H9 (cell line): ENCODE results near the gene ZCCHC17. TPM values are rescaled to one million over a fixed set of nuclear protein-coding genes. Genes with fewer than 3 reads are reported as not detected.

Experiments
- DNase-seq: peaks from one replicate; pipeline ENCODE4 v3.0.0-alpha.2; 2017
- H2AFZ ChIP-seq: one replicate; pipeline ENCODE4 v1.6.1; 2013; ENCODE audit warnings: mild to moderate bottlenecking, low read length, control low read depth, moderate library complexity
- H2AK5ac ChIP-seq: 2 replicates; pipeline ENCODE4 v1.6.1; 2013; ENCODE audit warnings: low read length, control low read depth, mixed read lengths; ENCODE audit not compliant: insufficient read length
- H2BK120ac ChIP-seq: one replicate; pipeline ENCODE4 v1.6.1; 2013; ENCODE audit warnings: low read depth, mild to moderate bottlenecking, low read length, control low read depth, inconsistent platforms; ENCODE audit not compliant: poor library complexity, severe bottlenecking
- H2BK12ac ChIP-seq: 2 replicates; pipeline ENCODE4 v1.6.1; 2013; ENCODE audit warnings: low read length, control low read depth, mixed read lengths, low read depth; ENCODE audit not compliant: insufficient read length
- H2BK15ac ChIP-seq: 2 replicates; pipeline ENCODE4 v1.6.1; 2013; ENCODE audit warnings: low read depth, low read length, control low read depth
- H2BK20ac ChIP-seq: one replicate; pipeline ENCODE4 v1.6.1; 2013; ENCODE audit warnings: low read depth, mild to moderate bottlenecking, low read length, control low read depth, inconsistent platforms; ENCODE audit not compliant: poor library complexity, severe bottlenecking
- H2BK5ac ChIP-seq: 2 replicates; pipeline ENCODE4 v1.6.1; 2013; ENCODE audit warnings: low read length, control low read depth, mixed read lengths; ENCODE audit not compliant: insufficient read length
- H3K14ac ChIP-seq: 2 replicates; pipeline ENCODE4 v1.6.1; 2013; ENCODE audit warnings: low read length, control low read depth; ENCODE audit not compliant: insufficient read depth
- H3K18ac ChIP-seq: 2 replicates; pipeline ENCODE4 v1.6.1; 2013; ENCODE audit warnings: low read depth, mild to moderate bottlenecking, mixed read lengths, low read length, control low read depth; ENCODE audit not compliant: insufficient read length
- H3K23ac ChIP-seq: 2 replicates; pipeline ENCODE4 v1.6.1; 2013; ENCODE audit warnings: low read length, control low read depth, mixed read lengths, low read depth; ENCODE audit not compliant: insufficient read length
- H3K23me2 ChIP-seq: 2 replicates; pipeline ENCODE4 v1.6.1; 2013; ENCODE audit warnings: low read depth, mild to moderate bottlenecking, mixed read lengths, low read length, control low read depth; ENCODE audit not compliant: insufficient read length, poor library complexity, severe bottlenecking
- H3K27ac ChIP-seq: 2 replicates; pipeline ENCODE4 v1.5.1; 2013; ENCODE audit warnings: low read length, control low read depth, mixed read lengths, low read depth; ENCODE audit not compliant: insufficient read length
- H3K27me3 ChIP-seq: 2 replicates; pipeline ENCODE4 v1.6.1; 2013; ENCODE audit warnings: low read length, control low read depth, inconsistent platforms; ENCODE audit not compliant: insufficient read depth
- H3K4ac ChIP-seq: 2 replicates; pipeline ENCODE4 v1.6.1; 2013; ENCODE audit warnings: low read depth, mild to moderate bottlenecking, control low read depth, inconsistent platforms, low read length, moderate library complexity
- H3K4me1 ChIP-seq: 2 replicates; pipeline ENCODE4 v1.6.1; 2013; ENCODE audit warnings: low read length, control low read depth, inconsistent platforms; ENCODE audit not compliant: insufficient read depth
- H3K4me2 ChIP-seq: 2 replicates; pipeline ENCODE4 v1.6.1; 2013; ENCODE audit warnings: low read length, control low read depth, mixed read lengths; ENCODE audit not compliant: insufficient read length, insufficient read depth
- H3K56ac ChIP-seq: 2 replicates; pipeline ENCODE4 v1.6.1; 2013; ENCODE audit warnings: low read depth, mild to moderate bottlenecking, mixed read lengths, low read length, control low read depth; ENCODE audit not compliant: insufficient read length
- H3K79me1 ChIP-seq: 2 replicates; pipeline ENCODE4 v1.6.1; 2013; ENCODE audit warnings: low read depth, mild to moderate bottlenecking, moderate library complexity, low read length, control low read depth, inconsistent platforms; ENCODE audit not compliant: insufficient read depth, poor library complexity, severe bottlenecking
- H3K79me2 ChIP-seq: 2 replicates; pipeline ENCODE4 v1.6.1; 2013; ENCODE audit warnings: low read length, control low read depth, inconsistent platforms; ENCODE audit not compliant: insufficient read depth
- H3K9ac ChIP-seq: 2 replicates; pipeline ENCODE4 v1.6.1; 2013; ENCODE audit warnings: low read length, control low read depth, mixed read lengths; ENCODE audit not compliant: insufficient read length; ENCODE audit errors: extremely low read depth
- H3K9me3 ChIP-seq: one replicate; pipeline ENCODE4 v1.6.1; 2013; ENCODE audit warnings: low read depth, low read length, inconsistent platforms; ENCODE audit not compliant: control insufficient read depth
- H3T11ph ChIP-seq: one replicate; pipeline ENCODE4 v1.6.1; 2013; ENCODE audit warnings: mild to moderate bottlenecking, low read length, control low read depth, inconsistent platforms
- H4K20me1 ChIP-seq: one replicate; pipeline ENCODE4 v1.6.1; 2013; ENCODE audit not compliant: control insufficient read depth, insufficient read length, insufficient read depth
- H4K5ac ChIP-seq: 2 replicates; pipeline ENCODE4 v1.6.1; 2013; ENCODE audit warnings: low read depth, mild to moderate bottlenecking, mixed read lengths, low read length, control low read depth; ENCODE audit not compliant: insufficient read length
- H4K8ac ChIP-seq: replicated peaks from 2 replicates; pipeline ENCODE4 v1.6.1; 2013; ENCODE audit warnings: low read length, control low read depth, mixed read lengths, low read depth; ENCODE audit not compliant: insufficient read length
- H4K91ac ChIP-seq: 2 replicates; pipeline ENCODE4 v1.6.1; 2013; ENCODE audit warnings: low read depth, mild to moderate bottlenecking, moderate library complexity, mixed read lengths, low read length, control low read depth; ENCODE audit not compliant: insufficient read length
- H3K27ac Mint-ChIP-seq, 3 experiments: 2 replicates in 2 of 3; 3 replicates in 1 of 3; pipeline ENCODE4 v1.8.0; 2020 to 2021; ENCODE audit warnings: mixed read lengths in 3 of 3, mild to moderate bottlenecking in 1 of 3, moderate library complexity in 1 of 3
- H3K27me3 Mint-ChIP-seq: 2 replicates; pipeline ENCODE4 v1.8.0; 2021; ENCODE audit warnings: low read depth, mild to moderate bottlenecking, moderate library complexity, mixed read lengths
- H3K36me3 Mint-ChIP-seq, 3 experiments: 2 replicates in 2 of 3; 3 replicates in 1 of 3; pipeline ENCODE4 v1.8.0; 2020 to 2021; ENCODE audit warnings: low read depth in 3 of 3, mixed read lengths in 3 of 3; ENCODE audit not compliant: insufficient read depth in 1 of 3
- H3K4me1 Mint-ChIP-seq, 2 experiments: 2 replicates each; pipeline ENCODE4 v1.8.0; 2020; ENCODE audit warnings: mixed read lengths in 2 of 2
- H3K4me3 Mint-ChIP-seq, 2 experiments: 2 replicates in 1 of 2; 3 replicates in 1 of 2; pipeline ENCODE4 v1.8.0; 2020 to 2021; ENCODE audit warnings: mild to moderate bottlenecking in 2 of 2, mixed read lengths in 2 of 2, moderate library complexity in 1 of 2
- H3K9me3 Mint-ChIP-seq, 2 experiments: 2 replicates in 1 of 2; 3 replicates in 1 of 2; pipeline ENCODE4 v1.8.0; 2020; ENCODE audit warnings: mild to moderate bottlenecking in 2 of 2, mixed read lengths in 2 of 2, moderate library complexity in 1 of 2
- CTCF ChIP-seq: fragments of 200-600 bp; sonication (generic); conservative IDR thresholded peaks from 3 replicates; pipeline ENCODE4 v1.8.0; 2021; ENCODE audit warnings: antibody characterized with exemption, mild to moderate bottlenecking
- WGBS: extraction: QIAGEN DNeasy Blood & Tissue Kit; methylation state at CpG from one replicate; pipeline ENCODE4 v1.1.7; 2013; ENCODE audit warnings: missing lambda C conversion rate, low lambda C conversion rate, mixed read lengths; ENCODE audit not compliant: insufficient read length; ENCODE audit errors: extremely low coverage; 5-methylcytosine and 5-hydroxymethylcytosine counted together
- total RNA-seq: library from RNA; stranded (reverse); gene quantifications from 2 replicates; pipeline ENCODE4 v1.2.1, GENCODE V29; 2021

ZCCHC17 gene
- total RNA-seq, 1 experiment from 2014 or later, result 50.4 TPM

- H3K9me3 Mint-ChIP-seq, result no peaks in the 10 kb centered on the region
- WGBS, result no CpG with 5 or more reads among the region's 18 CpGs
- no peak overlapping the region for H3K4me3 Mint-ChIP-seq
- no peak for DNase-seq
- no peak overlapping the region for H2AFZ ChIP-seq
- no peak overlapping the region for H2AK5ac ChIP-seq
- no peak overlapping the region for H2BK20ac ChIP-seq
- H2BK120ac ChIP-seq, result no peak overlapping the region
- no peak overlapping the region for H3K9ac ChIP-seq
- H2BK12ac ChIP-seq, result no peak overlapping the region
- H3K23me2 ChIP-seq, result no peaks in the 10 kb centered on the region
- no peak overlapping the region for H3K4me2 ChIP-seq
- H4K8ac ChIP-seq, result no peak overlapping the region
- no peak overlapping the region for H3K56ac ChIP-seq
- H2BK15ac ChIP-seq, result no peak overlapping the region
- no peaks in the 10 kb centered on the region for H3K9me3 ChIP-seq
- H3K18ac ChIP-seq, result no peak overlapping the region
- H3K4me1 Mint-ChIP-seq, result peaks cover 6 to 9% of the 10 kb centered on the region in 2 experiments
- no peaks in the 10 kb centered on the region for H4K20me1 ChIP-seq
- H3T11ph ChIP-seq, result no peak overlapping the region
- no peaks in the 10 kb centered on the region for H3K79me2 ChIP-seq
- H3K27ac Mint-ChIP-seq, result peak overlapping the region in 2 of 3 experiments; percentile 13 to 90; a peak in 3 of 7 replicates
- H4K5ac ChIP-seq, result no peak overlapping the region
- H3K79me1 ChIP-seq, result no peaks in the 10 kb centered on the region
- no peak overlapping the region for H2BK5ac ChIP-seq
- TF ChIP-seq CTCF, result no peak
- no peak overlapping the region for H3K27ac ChIP-seq
- no peak overlapping the region for H4K91ac ChIP-seq
- no peak overlapping the region for H3K23ac ChIP-seq
- no peaks in the 10 kb centered on the region for H3K4me1 ChIP-seq
- H3K36me3 Mint-ChIP-seq, result no peaks in the 10 kb centered on the region
- peaks cover 17% of the 10 kb centered on the region for H3K27me3 Mint-ChIP-seq
- no peak overlapping the region for H3K4ac ChIP-seq
- no peak overlapping the region for H3K14ac ChIP-seq
- no peaks in the 10 kb centered on the region for H3K27me3 ChIP-seq
Measured at GRCh38 chr1:31407029-31407626, 110.3 kb downstream of the ZCCHC17 start.
